H54 (cell line): Measurements from ENCODE around the gene OR8S1.
"Not testable (repeated sequence)": the region's sequence is repeated elsewhere in the genome, so short reads cannot be mapped to it uniquely, and the experiment has no call there.

Source experiments
- DNase-seq: peaks from one replicate; pipeline ENCODE4 v3.0.0; 2011; ENCODE audit warnings: low spot score, mixed read lengths; ENCODE audit not compliant: insufficient read length
- FAIRE-seq: peaks from 3 replicates; lab custom pipeline; 2011; peaks lifted over from hg19 to GRCh38; lab: Jason Lieb, UNC
- POLR2A ChIP-seq: IDR thresholded peaks from 2 replicates; pipeline ENCODE4 v1.6.1; 2011; ENCODE audit warnings: low read depth, mild to moderate bottlenecking, low read length

The OR8S1 gene, protein sequence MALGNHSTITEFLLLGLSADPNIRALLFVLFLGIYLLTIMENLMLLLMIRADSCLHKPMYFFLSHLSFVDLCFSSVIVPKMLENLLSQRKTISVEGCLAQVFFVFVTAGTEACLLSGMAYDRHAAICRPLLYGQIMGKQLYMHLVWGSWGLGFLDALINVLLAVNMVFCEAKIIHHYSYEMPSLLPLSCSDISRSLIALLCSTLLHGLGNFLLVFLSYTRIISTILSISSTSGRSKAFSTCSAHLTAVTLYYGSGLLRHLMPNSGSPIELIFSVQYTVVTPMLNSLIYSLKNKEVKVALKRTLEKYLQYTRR

DNA sequence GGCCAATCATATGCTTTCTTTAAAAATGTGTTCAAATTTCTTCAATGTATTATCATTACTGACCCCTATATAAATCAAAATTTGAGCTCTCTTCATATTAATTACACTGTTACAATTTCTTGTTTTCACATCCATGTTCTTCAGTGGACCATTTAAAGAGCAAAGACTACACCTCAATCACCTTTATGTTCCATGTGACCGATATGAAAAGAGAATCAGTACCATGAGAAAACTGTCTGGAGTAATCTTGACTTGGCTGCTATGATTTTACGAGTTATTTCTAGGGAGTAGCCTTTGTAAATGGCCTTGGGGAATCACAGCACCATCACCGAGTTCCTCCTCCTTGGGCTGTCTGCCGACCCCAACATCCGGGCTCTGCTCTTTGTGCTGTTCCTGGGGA is at the start of gene OR8S1:
Gene OR8S1 (plus strand): TSS at position 301 of the 400 bp plus-strand sequence. CDS start 0 bp downstream, at position 301.
- no peak for DNase-seq
- TF ChIP-seq POLR2A, result no peak
- FAIRE-seq, result no peak

DNA sequence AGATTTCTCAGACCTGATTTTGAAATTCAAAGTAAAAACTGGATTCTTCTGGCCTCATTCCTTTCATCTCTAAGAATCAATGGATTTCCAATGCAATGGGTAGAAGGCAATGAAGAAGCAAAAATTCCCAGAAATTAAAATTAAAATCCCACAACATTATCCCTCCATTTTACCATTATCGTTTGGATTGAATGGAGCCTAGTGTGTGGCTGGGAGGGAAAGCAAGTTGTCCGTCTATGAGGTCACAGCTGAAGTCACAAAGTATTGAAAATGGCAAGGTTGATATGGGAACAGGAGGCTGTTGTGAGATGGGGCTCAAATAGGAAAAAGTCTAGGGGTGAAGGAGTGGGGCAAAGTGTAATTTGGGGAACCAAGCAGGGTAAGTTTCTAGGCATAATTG is 43.2 kb upstream of the OR8S1 start, which contains the start of gene C12orf54:
Gene C12orf54 (plus strand): TSS at position 301 of the 400 bp plus-strand sequence. CDS start 799 bp downstream, outside the sequence.
- no peak for TF ChIP-seq POLR2A
- DNase-seq, result no peak
- FAIRE-seq, result no peak

DNA sequence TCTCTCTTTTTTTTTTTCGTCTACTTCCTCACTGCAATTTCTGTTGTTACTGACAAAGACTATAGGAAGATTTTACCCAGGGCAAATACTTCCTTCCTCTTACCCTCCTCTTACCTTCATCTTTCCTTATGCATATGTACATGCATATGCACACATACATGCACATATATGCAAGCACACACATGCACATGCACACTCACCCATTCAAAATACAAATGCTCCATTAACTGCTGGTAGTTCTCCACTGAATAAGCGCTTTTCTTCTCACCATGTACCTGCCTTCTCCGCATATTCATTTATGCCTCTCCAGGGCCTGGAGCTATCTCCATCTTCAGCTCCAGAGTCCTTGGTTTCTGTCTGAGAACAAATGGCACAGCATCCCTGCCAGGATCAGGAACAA is 42.5 kb upstream of the OR8S1 start:
- no peak for DNase-seq
- TF ChIP-seq POLR2A, result no peak
- no peak for FAIRE-seq

DNA sequence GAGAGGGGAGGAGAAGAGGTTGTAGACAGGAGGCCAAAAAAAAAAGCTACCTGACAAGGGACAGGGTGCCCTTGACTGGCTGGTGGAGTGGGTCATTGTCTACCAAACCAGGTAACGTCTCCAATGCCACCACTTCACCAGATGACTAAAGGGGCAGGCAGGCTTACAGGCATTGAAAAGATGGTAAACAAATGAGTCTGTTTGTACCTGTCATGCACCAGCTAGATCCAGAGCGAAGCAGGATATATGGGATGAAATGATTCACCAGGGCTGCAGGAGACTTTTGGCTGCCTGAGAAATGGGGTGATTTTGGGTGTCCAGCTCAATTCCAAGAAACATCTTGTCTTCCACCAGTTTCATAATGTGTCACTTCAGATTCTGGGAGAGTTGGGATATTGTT is 39.2 kb upstream of the OR8S1 start:
- DNase-seq (no peak), FAIRE-seq (no peak)
- TF ChIP-seq POLR2A, result no peak

DNA sequence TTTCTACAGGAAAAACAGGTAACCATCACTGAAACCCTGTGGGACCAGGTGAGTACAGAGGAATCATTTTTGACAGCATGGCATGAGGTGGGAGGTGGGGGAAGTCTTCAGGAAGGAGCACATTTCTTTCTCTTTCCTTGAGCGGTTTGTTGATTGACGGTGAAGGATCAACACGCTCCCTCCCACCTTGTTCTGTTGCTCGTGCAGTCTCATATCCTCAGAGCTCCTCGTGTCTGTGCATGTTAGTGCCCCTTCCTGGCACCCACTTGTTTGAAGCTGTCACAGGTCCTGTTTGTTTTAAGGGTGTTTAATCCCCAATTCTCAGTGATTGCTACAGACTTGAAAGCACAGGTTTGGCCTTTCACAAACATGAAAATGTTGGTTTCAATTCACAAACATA is 38.8 kb upstream of the OR8S1 start:
- FAIRE-seq (no peak), DNase-seq (no peak)
- no peak for TF ChIP-seq POLR2A

DNA sequence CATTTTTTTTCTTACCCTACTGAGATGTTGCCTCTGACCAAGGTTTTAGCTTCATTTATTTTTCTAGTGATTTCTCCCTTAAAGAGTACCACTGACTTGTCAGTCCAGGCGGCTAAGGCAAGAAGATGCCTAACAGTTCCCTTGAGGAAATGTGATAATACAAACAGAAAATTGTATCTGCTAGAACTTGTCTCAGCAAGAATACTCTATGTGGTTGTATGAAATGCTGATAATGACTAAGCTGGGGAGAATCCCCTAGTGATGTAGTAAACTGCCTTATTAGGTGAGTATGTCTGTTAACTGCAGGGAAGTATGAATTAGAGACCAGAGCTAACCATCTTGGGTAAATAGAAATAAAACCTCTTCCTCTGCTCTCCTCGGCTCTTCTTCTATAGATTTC is 36.4 kb upstream of the OR8S1 start:
- DNase-seq (no peak), FAIRE-seq (no peak)
- TF ChIP-seq POLR2A, result no peak

DNA sequence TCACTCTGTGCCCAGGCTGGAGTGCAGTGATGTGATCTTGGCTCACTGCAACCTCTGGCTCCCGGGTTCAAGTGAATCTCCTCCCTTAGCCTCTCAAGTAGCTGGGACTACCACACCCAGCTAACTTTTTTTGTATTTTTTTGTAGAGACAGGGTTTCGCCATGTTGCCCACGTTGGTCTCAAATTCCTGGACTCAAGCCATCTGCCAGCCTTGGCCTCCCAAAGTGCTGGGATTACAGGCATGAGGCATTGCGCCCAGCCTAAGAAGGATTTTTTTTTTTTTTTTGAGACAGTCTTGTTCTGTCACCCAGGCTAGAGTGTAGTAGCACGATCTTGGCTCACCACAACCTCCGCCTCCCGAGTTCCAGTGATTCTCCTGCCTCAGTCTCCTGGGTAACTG is 36.0 kb upstream of the OR8S1 start:
- not testable (repeated sequence) for FAIRE-seq, DNase-seq

DNA sequence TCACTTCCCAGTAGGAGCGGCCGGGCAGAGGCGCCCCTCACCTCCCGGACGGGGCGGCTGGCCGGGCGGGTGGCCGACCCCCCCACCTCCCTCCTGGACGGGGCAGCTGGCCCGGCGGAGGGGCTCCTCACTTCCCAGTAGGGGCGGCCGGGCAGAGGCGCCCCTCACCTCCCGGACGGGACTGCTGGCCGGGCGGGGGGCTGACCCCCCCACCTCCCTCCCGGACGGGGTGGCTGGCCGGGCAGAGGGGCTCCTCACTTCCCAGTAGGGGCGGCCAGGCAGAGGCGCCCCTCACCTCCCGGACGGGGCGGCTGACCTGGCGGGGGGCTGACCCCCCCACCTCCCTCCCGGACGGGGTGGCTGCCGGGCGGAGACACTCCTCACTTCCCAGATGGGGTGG is 25.2 kb upstream of the OR8S1 start:
- not testable (repeated sequence) for FAIRE-seq, DNase-seq

DNA sequence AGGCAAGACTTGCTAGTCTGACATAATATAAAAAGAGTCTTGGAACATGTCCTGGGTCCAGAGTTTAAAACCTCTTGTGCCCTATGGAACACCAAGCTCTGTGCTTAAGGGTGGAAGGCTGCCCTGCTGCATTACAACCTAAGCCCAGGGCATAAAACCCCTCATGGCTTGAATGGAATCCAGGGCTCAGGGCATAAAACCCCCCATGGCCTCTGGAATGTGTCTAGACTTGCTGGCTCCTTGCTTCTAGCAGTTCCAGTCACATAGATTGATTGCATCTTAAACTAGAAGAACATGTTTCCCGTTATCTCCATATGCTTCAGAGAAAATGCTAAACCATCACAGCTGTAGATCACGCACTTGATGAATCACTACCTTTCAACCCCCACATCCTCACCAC is 18.6 kb upstream of the OR8S1 start:
- not testable (repeated sequence) for DNase-seq, FAIRE-seq

DNA sequence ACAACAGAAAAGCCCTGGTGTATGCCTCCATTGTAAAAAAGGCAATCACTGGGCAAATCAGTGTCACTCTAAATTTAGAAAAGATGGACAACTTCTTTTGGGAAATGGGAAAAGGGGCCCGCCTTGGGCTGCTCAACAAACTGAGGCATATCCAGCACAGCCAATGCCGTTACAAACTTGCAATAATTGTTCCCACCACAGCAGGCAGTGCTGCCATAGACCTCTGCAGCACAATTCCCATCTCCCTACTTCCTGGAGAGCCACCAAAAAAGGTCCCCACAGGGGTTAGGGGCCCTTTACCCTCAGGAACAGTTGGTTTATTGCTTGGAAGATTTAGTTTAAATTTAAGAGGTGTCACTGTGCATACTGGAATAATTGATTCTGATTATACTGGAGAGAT is 16.4 kb upstream of the OR8S1 start:
- no peak for TF ChIP-seq POLR2A
- FAIRE-seq (no peak), DNase-seq (no peak)

DNA sequence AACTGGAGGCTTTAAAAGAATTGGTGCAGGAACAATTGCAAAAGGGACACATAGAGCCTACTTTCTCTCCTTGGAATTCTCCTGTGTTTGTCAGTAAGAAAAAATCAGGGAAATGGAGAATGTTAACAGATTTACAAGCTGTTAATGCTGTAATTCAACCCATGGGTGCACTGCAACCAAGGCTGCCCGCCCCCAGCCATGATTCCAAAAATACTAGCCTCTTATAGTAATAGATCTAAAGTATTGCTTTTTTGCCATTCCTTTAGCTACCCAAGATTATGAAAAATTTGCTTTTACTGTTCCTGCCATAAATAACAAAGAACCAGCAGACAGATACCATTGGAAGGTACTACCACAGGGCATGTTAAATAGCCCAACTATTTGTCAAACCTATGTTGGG is 15.3 kb upstream of the OR8S1 start:
- FAIRE-seq, result no peak
- no peak for TF ChIP-seq POLR2A
- DNase-seq, result no peak

DNA sequence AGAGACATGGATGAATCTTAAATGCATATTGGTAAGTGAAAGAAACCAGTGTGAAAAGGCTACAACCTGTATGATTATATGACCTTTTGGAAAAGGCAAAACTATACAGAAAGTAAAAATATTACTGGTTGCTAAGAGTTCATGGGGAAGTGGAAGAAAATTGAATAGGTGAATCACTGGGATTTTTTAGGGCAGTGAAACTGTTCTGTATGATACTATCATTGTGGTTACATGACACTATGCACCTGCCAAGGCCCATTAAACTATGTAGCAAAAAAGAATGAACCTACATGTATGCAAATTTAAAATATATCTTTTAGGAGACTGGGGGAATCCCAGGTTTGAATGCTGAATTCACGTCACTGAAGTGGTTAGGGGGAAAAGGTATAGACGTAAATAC is 12.6 kb upstream of the OR8S1 start:
- DNase-seq (no peak), FAIRE-seq (no peak)
- no peak for TF ChIP-seq POLR2A

DNA sequence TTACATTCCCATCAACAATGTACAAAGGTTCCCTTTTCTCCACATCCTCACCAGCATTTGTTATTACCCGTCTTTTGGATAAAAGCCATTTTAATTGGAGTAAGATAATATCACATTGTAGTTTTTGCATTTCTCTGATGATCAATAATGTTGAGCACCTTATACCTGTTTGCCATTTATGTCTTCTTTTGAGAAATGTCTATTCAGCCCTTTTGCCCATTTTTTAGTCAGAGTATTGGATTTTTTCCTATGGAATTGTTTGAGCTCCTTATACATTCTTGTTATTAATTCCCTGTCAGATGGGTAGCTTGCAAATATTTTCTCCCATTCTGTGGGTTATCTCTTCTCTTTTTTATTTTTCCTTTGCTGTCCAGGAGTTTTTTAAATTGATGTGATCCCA is 10.7 kb upstream of the OR8S1 start:
- FAIRE-seq (no peak), DNase-seq (no peak)
- no peak for TF ChIP-seq POLR2A

DNA sequence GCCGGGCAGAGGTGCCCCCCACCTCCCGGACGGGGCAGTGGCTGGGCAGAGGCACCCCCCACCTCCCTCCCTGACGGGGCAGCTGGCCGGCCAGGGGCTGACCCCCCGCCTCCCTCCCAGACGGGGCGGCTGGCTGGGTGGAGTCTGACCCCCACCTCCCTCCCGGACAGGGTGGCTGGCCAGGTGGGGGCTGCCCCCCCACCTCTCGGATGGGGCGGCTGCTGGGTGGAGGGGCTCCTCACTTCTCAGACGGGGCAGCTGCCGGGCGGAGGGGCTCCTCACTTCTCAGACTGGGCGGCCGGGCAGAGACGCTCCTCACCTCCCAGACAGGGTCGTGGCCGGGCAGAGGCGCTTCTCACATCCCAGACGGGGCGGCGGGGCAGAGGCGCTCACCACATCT is 5.1 kb upstream of the OR8S1 start:
- FAIRE-seq, DNase-seq: not testable (repeated sequence)

DNA sequence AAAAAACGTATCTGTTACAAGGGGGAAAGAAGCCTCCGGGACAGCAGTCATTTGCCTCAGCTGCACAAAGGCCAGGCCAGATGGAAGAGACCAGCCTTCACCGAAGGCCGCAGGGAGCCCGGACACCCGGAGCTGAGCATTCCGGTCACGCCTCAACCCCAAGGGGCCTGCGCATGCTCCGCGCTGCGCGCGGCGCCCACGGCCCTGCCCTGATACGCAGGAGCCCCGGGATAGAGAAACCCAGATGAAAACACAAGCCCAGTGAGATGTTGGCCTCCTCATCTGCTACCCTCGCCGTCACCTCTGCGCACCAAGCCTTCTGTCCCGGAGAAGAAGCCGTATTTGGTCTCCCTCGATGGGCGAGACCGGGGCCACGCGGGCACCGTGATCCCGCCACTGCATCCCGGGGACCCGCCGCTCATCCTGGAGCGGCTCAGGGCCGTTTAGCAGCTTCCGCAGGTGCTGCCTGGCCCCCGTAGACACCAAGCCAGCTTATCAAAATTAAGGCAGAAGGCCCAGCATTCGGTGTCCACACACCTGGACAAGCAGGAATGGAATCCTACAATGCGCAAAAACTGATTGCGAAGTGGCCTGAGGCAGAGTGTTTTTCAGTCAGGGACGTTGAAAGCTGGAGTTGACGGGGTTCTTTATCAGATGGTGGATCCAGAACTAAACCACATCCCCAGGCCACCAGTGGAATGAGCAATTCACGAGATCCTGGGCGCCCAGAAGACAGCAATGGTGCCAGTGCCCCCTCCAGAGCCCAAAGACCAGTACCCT is 2.6 kb downstream of the OR8S1 start:
- FAIRE-seq, result no peak

More for the DNA sequence above, 2.6 kb downstream of the OR8S1 start:
- no peak for TF ChIP-seq POLR2A
- no peak for DNase-seq
